Measurements from ENCODE around the gene RAB7A. TPM values are rescaled to one million over a fixed set of nuclear protein-coding genes. Genes with fewer than 3 reads are reported as not detected.

The RAB7A gene
- total and polyA plus RNA-seq, 2 donors (not counting 1 experiment from before 2014, with no cell fraction given): 54.2 to 415 TPM

- Histone ChIP-seq H3K9me3 (ENCODE audit: control insufficient read depth, insufficient read depth, low read depth, low read length) (no peaks in the 10 kb centered on the region), H3K27ac (ENCODE audit: insufficient read depth, low read length) (no peak overlapping the region), H3K4me3 (replicated peaks in 1 of 4; ENCODE audit: control extremely low read depth in 1 of 4, insufficient read depth in 1 of 4, low read depth in 3 of 4, low read length in 4 of 4) (no peak overlapping the region), H3K4me1 (ENCODE audit: control insufficient read depth, extremely low read depth, insufficient read depth, low read length) (no peaks in the 10 kb centered on the region), H3K36me3 (ENCODE audit: control insufficient read depth, insufficient read depth, low read length) (no peaks in the 10 kb centered on the region), H2AFZ (ENCODE audit: low read length) (no peak overlapping the region), H3K4me2 (ENCODE audit: extremely low read depth, insufficient read depth, low read length) (no peak overlapping the region), H4K20me1 (ENCODE audit: control insufficient read depth, extremely low read depth, insufficient read depth, low read length) (no peaks in the 10 kb centered on the region), H3K79me2 (ENCODE audit: control insufficient read depth, insufficient read depth, low read length) (no peaks in the 10 kb centered on the region), H3K9ac (ENCODE audit: insufficient read depth, low read length) (no peak overlapping the region), H3K27me3 (ENCODE audit: control insufficient read depth, insufficient read depth, low read length) (peaks cover 4% of the 10 kb centered on the region)
- no peak for TF ChIP-seq EZH2 (IDR thresholded peaks at IDR 0.05; ENCODE audit: low read length, missing control alignments)
- TF ChIP-seq CTCF (conservative IDR thresholded peaks at IDR 0.05 in 1 of 2, IDR thresholded peaks at IDR 0.05 in 1 of 2; ENCODE audit: low read depth in 1 of 2, low read length in 2 of 2): no peak
- DNase-seq (ENCODE audit: low read depth in 2 of 2): no peak
Measured at GRCh38 chr3:128707928-128708494, 18.0 kb upstream of the RAB7A start.

- Histone ChIP-seq H3K36me3 (ENCODE audit: control insufficient read depth, insufficient read depth, low read length) (no peaks in the 10 kb centered on the region), H3K27ac (ENCODE audit: insufficient read depth, low read length) (no peak overlapping the region), H3K4me2 (ENCODE audit: extremely low read depth, insufficient read depth, low read length) (no peak overlapping the region), H3K4me3 (replicated peaks in 1 of 4; ENCODE audit: control extremely low read depth in 1 of 4, insufficient read depth in 1 of 4, low read depth in 3 of 4, low read length in 4 of 4) (no peak overlapping the region), H3K27me3 (ENCODE audit: control insufficient read depth, insufficient read depth, low read length) (peaks cover 4% of the 10 kb centered on the region), H3K79me2 (ENCODE audit: control insufficient read depth, insufficient read depth, low read length) (no peaks in the 10 kb centered on the region), H4K20me1 (ENCODE audit: control insufficient read depth, extremely low read depth, insufficient read depth, low read length) (no peaks in the 10 kb centered on the region), H3K9me3 (ENCODE audit: control insufficient read depth, insufficient read depth, low read depth, low read length) (no peaks in the 10 kb centered on the region), H3K4me1 (ENCODE audit: control insufficient read depth, extremely low read depth, insufficient read depth, low read length) (no peaks in the 10 kb centered on the region), H3K9ac (ENCODE audit: insufficient read depth, low read length) (no peak overlapping the region), H2AFZ (ENCODE audit: low read length) (no peak overlapping the region)
- DNase-seq (ENCODE audit: low read depth in 2 of 2): no peak
- TF ChIP-seq CTCF (conservative IDR thresholded peaks at IDR 0.05 in 1 of 2, IDR thresholded peaks at IDR 0.05 in 1 of 2; ENCODE audit: low read depth in 1 of 2, low read length in 2 of 2) (no peak), EZH2 (IDR thresholded peaks at IDR 0.05; ENCODE audit: low read length, missing control alignments) (no peak)
Measured at GRCh38 chr3:128709038-128709437, 16.9 kb upstream of the RAB7A start.

- Histone ChIP-seq H3K79me2 (ENCODE audit: control insufficient read depth, insufficient read depth, low read length) (no peaks in the 10 kb centered on the region), H3K36me3 (ENCODE audit: control insufficient read depth, insufficient read depth, low read length) (no peaks in the 10 kb centered on the region), H3K4me2 (ENCODE audit: extremely low read depth, insufficient read depth, low read length) (no peak overlapping the region), H2AFZ (ENCODE audit: low read length) (no peak overlapping the region), H3K4me3 (replicated peaks in 1 of 4; ENCODE audit: control extremely low read depth in 1 of 4, insufficient read depth in 1 of 4, low read depth in 3 of 4, low read length in 4 of 4) (no peak overlapping the region), H4K20me1 (ENCODE audit: control insufficient read depth, extremely low read depth, insufficient read depth, low read length) (no peaks in the 10 kb centered on the region), H3K4me1 (ENCODE audit: control insufficient read depth, extremely low read depth, insufficient read depth, low read length) (no peaks in the 10 kb centered on the region), H3K27me3 (ENCODE audit: control insufficient read depth, insufficient read depth, low read length) (peaks cover 4% of the 10 kb centered on the region), H3K9ac (ENCODE audit: insufficient read depth, low read length) (no peak overlapping the region), H3K27ac (ENCODE audit: insufficient read depth, low read length) (no peak overlapping the region), H3K9me3 (ENCODE audit: control insufficient read depth, insufficient read depth, low read depth, low read length) (no peaks in the 10 kb centered on the region)
- no peak for TF ChIP-seq EZH2 (IDR thresholded peaks at IDR 0.05; ENCODE audit: low read length, missing control alignments)
- TF ChIP-seq CTCF (conservative IDR thresholded peaks at IDR 0.05 in 1 of 2, IDR thresholded peaks at IDR 0.05 in 1 of 2; ENCODE audit: low read depth in 1 of 2, low read length in 2 of 2): no peak
- no peak for DNase-seq (ENCODE audit: low read depth in 2 of 2)
Measured at GRCh38 chr3:128709506-128710210, 16.3 kb upstream of the RAB7A start.

Measured in fibroblast of lung (primary cell).